Testis (tissue), 3 donors: ENCODE data around the gene EIF4B. TPM values are rescaled to one million over a fixed set of nuclear protein-coding genes. Genes with fewer than 3 reads are reported as not detected.

Source experiments
- DNase-seq: peaks from one replicate; pipeline ENCODE4 v3.0.0-alpha.2; 2019
- H3K27ac ChIP-seq, 2 donors: fragments of 200-600 bp; sonication (generic); one replicate each; pipeline ENCODE4 v1.5.1; 2019
- H3K27me3 ChIP-seq: fragments of 200-600 bp; sonication (generic); one replicate; pipeline ENCODE4 v1.5.1; 2019
- H3K36me3 ChIP-seq: fragments of 200-600 bp; sonication (generic); one replicate; pipeline ENCODE4 v1.5.1; 2017; ENCODE audit warnings: low read depth; ENCODE audit errors: missing control alignments
- H3K4me1 ChIP-seq: fragments of 200-600 bp; sonication (generic); one replicate; pipeline ENCODE4 v1.5.1; 2019
- H3K4me3 ChIP-seq, 2 donors: fragments of 200-600 bp; sonication (generic); one replicate each; pipeline ENCODE4 v1.5.1; 2017 to 2019
- H3K9me3 ChIP-seq: fragments of 200-600 bp; sonication (generic); one replicate; pipeline ENCODE4 v1.5.1; 2017
- CTCF ChIP-seq, 3 experiments: fragments of 450-650 bp in 2 of 3; fragments of 200-600 bp in 1 of 3; sonication (generic) in 1 of 3; IDR thresholded peaks; one replicate each; pipeline ENCODE4 v1.5.1; 2016 to 2019; ENCODE audit warnings: antibody characterized with exemption in 3 of 3, mild to moderate bottlenecking in 2 of 3, moderate library complexity in 1 of 3
- POLR2A ChIP-seq: fragments of 450-650 bp; IDR thresholded peaks from one replicate; pipeline ENCODE4 v1.6.1; 2017; ENCODE audit warnings: antibody characterized with exemption, mild to moderate bottlenecking, moderate library complexity
- WGBS, 2 donors: methylation state at CpG; one replicate each; pipeline ENCODE4 v1.1.5; 2018; 5-methylcytosine and 5-hydroxymethylcytosine counted together
- intact Hi-C: fragments of 100-400 bp; cut with DNase I; formaldehyde crosslinking; loops from one replicate; pipeline ENCODE4 v1.15.1; 2023; ENCODE audit warnings: low total_unique reads
- polyA plus RNA-seq: library from polyadenylated mRNA; stranded (reverse); fragments of 350-450 nt; fragmentation: Illumina TruSeq; extraction: RNeasy Lipid Tissue Mini Kit (QIAGEN cat#74804); gene quantifications from one replicate; pipeline ENCODE4 v1.2.3, GENCODE V29; 2014; ENCODE audit warnings: low read depth, low replicate concordance; ENCODE audit not compliant: insufficient read depth
- total RNA-seq, 2 donors: library from RNA; depleted of rRNA; stranded (reverse); fragments of >200 nt; gene quantifications; one replicate each; pipeline ENCODE4 v1.2.3, GENCODE V29; 2016

The EIF4B gene
- total and polyA plus RNA-seq, 3 donors from 2014 or later = 219 to 305 (median 249) TPM

- intact Hi-C loops = no loop called here
- Histone ChIP-seq H3K4me1 (peaks cover 8% of the 10 kb centered on the region), H3K36me3 (no peaks in the 10 kb centered on the region), H3K4me3 (no peak overlapping the region), H3K27me3 (no peaks in the 10 kb centered on the region), H3K9me3 (no peaks in the 10 kb centered on the region), H3K27ac (no peak overlapping the region)
- TF ChIP-seq CTCF (IDR thresholded peaks at IDR 0.05) (no peak), POLR2A (no peak)
- DNase-seq = no peak
- 77% methylated on average over 2 of the region's 2 CpGs for WGBS, 2 donors
Measured at GRCh38 chr12:53082637-53083175, 76.5 kb downstream of the EIF4B start.

- intact Hi-C loops = no loop called here
- Histone ChIP-seq H3K36me3 (no peaks in the 10 kb centered on the region), H3K9me3 (no peaks in the 10 kb centered on the region), H3K4me1 (no peaks in the 10 kb centered on the region), H3K27ac (no peak overlapping the region), H3K4me3 (no peak overlapping the region), H3K27me3 (no peaks in the 10 kb centered on the region)
- TF ChIP-seq CTCF (IDR thresholded peaks at IDR 0.05) (no peak), POLR2A (no peak)
- 69 to 79% methylated on average over 3 of the region's 3 CpGs for WGBS, 2 donors
- no peak for DNase-seq
Measured at GRCh38 chr12:53086361-53086760, 80.1 kb downstream of the EIF4B start.

- Histone ChIP-seq H3K4me3 (no peak overlapping the region), H3K36me3 (no peaks in the 10 kb centered on the region), H3K9me3 (no peaks in the 10 kb centered on the region), H3K27ac (no peak overlapping the region), H3K4me1 (no peaks in the 10 kb centered on the region), H3K27me3 (no peaks in the 10 kb centered on the region)
- DNase-seq = no peak
- intact Hi-C loops = no loop called here
- WGBS, 2 donors = 86 to 95% methylated on average over 6 of the region's 6 CpGs
- TF ChIP-seq CTCF (IDR thresholded peaks at IDR 0.05) = no peak
- TF ChIP-seq POLR2A = no peak
Measured at GRCh38 chr12:53090105-53090504, 83.8 kb downstream of the EIF4B start.

GRCh38 chr12:53090554-53090953 lies 84.3 kb downstream of the EIF4B start:
- no peaks in the 10 kb centered on the region for H3K36me3 ChIP-seq
- DNase-seq = no peak
- intact Hi-C loops = no loop called here
- no peaks in the 10 kb centered on the region for H3K27me3 ChIP-seq
- no peak overlapping the region for H3K27ac ChIP-seq
- no peaks in the 10 kb centered on the region for H3K4me1 ChIP-seq
- TF ChIP-seq CTCF (IDR thresholded peaks at IDR 0.05) = no peak
- no peak for TF ChIP-seq POLR2A
- H3K9me3 ChIP-seq = no peaks in the 10 kb centered on the region
- no peak overlapping the region for H3K4me3 ChIP-seq
- WGBS, 2 donors = 67 to 75% methylated on average over 2 of the region's 2 CpGs

GRCh38 chr12:53091756-53092155 lies 85.5 kb downstream of the EIF4B start:
- Histone ChIP-seq H3K4me1 (no peaks in the 10 kb centered on the region), H3K27ac (no peak overlapping the region), H3K27me3 (no peaks in the 10 kb centered on the region), H3K9me3 (no peaks in the 10 kb centered on the region), H3K36me3 (no peaks in the 10 kb centered on the region), H3K4me3 (no peak overlapping the region)
- no peak for DNase-seq
- WGBS, 2 donors = 80 to 83% methylated on average over 6 of the region's 6 CpGs
- intact Hi-C loops = no loop called here
- TF ChIP-seq CTCF (IDR thresholded peaks at IDR 0.05) (no peak), POLR2A (no peak)
